GOT3 (cell line): ENCODE results near the gene KLF15.

Experiments
- DNase-seq: peaks from one replicate; lab custom pipeline; 2025; ENCODE audit warnings: mixed read lengths; lab: John Stamatoyannopoulos, UW

Gene KLF15

DNA sequence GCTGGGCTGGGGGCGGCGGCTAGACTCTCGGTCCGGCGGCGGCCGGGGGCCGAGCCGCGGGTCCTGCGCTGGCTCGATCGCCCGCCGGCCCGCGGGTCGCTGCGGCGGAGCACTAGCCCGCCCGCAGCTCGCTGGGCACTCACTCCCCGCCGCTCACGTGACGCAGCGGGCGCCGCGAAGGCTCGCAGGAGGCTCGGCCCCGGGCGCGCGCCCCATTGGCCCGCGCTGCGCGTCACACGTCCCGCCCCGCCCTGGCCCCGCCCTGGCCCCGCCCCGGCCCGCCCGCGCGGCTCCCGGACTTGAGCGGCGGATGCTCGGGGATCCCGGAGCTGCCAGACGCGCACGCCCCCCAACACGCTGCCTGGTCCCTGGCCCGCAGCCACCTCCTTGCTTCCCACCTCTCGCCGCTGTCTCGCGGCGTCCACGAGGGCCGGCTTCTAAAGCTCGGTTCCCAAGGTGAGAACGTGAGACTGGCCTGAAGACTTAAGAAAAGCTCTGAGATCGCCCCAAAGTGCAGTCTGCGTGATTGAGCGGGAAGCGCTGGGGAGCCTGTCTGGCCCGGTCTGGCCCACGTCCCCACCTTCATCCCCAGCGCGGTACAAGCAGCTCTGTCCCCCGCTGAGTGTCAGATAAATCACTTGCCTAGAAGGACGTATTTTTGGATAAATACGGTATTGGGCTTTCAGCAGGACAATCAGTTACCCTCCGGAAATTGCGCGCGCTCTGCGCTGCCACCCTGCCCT lies at the start of gene KLF15:
TSS of gene KLF15 (minus strand) at position 114 of the 743 bp plus-strand sequence. CDS start 4,486 bp downstream, outside the sequence.
- DNase-seq = peak; percentile 22

- DNase-seq = no peak
Measured at GRCh38 chr3:126406389-126407296, 49.4 kb upstream of the KLF15 start.

DNA sequence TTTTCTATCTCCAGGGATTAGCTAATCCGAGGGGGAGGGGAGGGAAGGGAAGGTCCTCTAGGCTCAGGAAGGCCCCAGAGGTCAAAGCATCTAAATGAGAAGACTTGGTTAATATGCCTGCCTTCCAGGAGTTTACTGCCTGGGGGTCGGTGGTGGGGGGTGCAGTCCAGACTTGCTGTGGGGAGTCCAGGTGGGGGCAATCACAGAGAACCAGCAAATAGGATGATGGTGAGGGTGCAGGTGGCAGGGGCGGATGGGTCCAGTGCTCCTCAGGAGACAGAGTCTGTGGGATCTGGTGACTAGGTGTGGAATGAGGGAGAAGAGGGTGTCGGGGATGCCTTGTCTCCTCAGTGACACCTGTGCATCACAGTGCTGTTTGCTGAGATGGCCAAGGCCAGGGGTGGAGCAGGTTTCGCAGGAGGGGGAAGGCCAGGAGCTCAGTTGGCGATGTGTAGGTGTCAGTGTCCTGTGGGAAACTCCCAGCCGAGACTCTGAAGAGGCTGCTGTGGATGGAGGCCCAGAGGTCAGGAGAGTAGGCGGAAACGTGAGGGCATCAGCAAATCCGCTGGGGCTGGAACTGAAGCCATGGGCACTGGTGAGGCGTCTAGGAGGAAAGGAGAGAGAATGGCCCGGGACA lies 45.6 kb upstream of the KLF15 start:
- DNase-seq = no peak

DNA sequence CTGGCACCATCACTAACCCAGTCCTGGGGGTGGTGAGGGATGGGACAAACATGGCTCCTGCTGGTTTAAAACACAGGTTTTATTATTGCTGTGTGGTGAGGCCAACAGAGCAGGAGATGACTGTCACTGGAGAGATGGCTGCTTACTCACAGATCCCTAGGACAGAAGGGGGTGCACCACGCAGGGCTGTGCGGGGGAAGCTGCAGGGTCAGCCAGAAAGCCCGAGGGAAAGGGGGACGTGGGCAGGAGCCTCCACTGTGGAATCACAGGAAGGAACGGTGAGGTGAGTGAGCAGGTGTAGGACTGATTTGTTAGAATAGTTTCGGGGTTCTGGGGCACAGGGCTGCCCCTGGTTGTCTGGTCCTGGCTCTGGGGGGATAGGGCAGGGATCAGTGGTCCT lies 45.0 kb upstream of the KLF15 start:
- DNase-seq = no peak

DNA sequence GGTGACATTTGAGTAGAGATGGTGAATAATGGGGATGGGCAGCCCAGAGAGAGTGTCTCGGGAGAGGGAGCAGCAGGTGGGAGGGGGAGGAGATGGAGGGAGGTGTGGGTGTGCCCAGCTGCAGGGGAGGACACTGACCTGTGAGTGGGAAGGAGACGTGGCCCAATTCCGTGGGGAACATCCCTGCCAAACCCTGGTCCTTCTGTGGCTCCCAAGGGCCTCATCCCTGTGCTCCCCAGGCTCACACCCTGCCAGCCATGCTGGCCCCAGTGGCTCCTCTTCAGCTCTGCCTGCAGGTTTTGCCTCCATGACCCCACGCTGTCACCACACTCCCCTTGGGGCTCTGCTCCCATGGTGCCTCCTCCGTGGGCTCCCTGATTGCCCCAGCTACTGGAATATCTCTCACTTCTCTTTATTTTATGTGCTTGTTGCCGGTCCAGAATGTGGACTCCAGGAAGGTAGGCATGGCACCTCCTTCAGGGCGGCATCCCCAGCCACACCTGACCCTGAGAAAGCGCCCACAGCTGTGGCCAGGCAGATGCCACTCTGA lies 44.5 kb upstream of the KLF15 start:
- DNase-seq = no peak

GRCh38 chr3:126399756-126400155 lies 42.5 kb upstream of the KLF15 start:
- no peak for DNase-seq

DNA sequence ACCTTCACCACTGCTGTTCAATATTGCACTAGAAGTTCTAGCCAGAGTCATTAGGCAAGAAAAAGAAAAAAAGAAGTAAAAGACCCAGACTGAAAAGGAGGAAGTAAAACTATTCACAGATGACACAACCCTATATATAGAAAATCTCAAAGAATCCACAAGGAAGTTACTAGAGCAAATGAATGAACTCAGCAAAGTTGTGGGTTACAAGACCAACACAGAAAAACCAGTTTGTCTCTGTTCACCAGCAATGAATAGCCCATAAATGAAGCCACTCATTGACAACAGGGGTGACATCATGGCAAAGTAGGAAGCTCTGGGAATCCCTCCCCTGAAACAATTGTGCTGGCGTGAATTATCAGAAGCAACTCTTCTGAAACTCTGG lies 42.1 kb upstream of the KLF15 start:
- no peak for DNase-seq

DNA sequence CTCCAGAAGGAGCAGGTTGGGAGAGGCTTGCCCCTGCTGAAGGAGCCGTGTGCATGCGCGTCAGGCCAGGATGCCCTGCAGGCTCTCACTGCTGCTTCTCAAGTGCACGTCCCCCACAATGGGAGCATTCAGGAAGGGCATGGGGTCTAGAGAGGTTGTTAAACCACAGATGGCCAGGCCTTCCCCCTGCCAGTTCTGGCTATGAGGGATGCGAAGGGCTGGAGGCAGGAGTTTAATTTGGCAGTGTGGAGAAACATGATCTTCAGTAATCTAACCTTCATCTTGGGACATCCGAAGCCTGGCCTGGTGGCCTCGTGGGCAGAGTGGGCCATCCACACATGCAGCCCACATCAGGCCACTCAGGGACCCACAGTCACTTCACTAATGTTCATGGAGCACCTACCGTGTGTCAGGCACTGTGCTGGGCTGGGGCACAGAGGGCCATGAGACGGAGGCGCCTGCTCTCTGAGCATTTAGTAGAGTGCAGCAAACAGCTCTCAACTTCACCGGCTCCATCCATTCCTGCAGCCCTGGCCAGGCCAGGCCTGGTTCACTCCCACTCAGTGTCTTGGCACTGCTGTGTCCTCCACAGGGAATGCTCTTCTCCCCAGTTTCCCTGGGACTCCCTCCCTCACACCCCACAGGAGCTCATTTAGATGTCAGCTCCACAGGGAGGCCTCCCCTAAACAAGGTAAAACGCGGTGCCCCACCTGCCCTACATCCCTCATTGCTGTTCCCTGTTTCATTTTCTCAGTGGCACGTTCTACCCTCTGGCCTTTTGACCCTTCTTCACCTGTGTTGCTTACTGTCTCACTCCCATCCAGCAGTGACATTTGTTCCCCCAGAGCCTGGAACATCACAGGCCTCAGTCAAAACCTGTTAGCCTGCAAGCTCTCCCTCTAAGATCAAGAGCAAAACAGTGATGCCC lies 41.5 kb upstream of the KLF15 start:
- no peak for DNase-seq

DNA sequence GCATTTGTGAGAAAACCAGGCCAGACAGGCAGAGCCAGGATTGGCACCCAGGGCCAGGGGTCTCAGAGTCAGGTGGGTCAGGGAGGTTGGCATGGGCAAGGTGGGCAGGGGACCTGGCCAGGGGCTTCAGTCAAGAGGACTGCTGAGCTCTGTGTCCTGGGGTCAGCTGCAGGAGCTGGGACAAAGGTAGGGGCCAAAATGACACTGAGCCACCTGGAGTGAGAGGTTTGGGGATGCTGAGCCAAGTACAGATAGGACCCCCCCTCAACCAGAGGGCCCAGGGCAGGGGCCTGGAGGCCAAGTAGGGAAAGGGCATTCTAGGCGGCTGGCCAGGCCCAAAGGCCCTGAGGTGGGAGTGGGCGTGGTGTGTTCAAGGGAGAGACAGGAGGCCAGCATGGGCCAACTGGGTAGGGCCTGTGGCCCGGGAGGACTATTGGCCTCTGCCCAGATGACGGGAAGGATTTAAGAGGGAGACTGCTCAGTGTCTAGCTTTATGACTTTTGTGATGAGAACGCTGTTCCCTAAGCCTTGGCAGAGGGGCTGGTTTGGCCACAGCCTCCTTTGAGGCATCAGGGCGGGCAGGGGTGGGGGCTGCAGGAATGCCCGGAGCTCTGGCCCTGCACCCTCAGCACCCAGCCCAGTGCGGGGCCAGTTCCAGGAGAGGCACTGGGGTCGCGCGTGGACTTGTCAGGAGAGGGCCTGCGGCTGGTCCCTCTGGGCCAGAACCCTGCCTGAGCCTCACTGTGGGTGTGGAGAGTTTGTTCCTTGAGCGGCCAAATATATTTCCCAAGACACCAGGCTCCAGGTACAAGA lies 40.6 kb upstream of the KLF15 start:
- no peak for DNase-seq

DNA sequence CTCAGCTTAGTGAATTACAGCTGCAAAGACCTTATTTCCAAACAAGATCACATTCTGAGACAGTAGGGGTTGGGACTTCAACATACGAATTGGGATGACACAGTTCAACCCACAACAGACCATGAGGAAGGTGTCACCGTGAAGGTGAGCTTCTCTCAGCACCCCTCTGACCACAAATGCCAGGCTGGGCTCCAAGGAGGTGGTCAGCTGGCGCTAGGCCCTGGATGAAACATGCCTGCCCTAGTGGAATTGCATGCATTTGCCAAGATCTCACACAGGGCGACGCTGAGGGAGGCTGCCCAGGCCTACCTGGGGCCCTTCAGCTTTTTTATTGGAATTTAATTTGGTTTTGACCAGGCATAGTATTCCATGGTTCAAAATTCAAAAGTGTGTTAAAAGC lies 39.3 kb upstream of the KLF15 start:
- no peak for DNase-seq

- DNase-seq = no peak
Measured at GRCh38 chr3:126395846-126396513, 38.8 kb upstream of the KLF15 start.

GRCh38 chr3:126394977-126395321 lies 37.7 kb upstream of the KLF15 start:
- no peak for DNase-seq

DNA sequence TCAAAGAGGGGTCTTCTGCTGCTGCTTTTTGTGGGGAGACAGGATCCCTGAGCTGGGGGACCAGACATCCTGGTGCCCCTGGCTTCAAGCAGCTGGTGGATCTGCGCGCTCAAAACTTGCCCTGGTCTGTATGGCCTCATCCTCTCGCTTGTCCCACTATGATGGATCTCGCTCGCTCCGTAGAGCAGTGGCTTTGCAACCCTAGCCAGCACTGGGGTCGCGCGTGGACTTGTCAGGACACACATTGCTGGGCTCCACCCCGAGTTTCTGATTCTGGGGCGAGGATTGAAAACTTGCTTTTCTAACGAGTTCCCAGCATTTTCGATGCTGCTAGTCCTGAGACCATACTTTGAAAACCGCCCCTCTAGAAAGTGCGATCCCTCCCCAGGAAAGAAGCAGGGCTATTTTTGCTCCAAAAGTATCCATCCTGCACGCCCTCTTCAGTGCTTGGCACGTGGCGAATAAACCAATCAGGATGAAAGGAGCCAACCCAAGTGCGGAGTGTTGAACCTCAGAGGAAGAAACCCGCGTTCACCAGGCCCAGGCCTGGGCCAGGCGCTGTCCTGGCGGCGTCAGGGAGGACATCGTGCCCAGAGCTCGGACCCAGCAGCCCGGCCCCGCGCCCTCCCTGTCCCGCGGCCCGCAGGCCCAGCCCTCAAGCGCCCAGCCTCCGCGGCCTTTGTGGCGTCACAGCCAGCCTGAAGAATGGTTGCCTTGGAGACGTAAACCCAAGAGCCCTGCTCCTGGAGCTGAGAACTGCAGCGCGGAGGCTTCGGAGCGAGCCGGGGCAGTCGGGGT lies 37.2 kb upstream of the KLF15 start, which contains the start of gene CFAP100:
TSS of gene CFAP100 (plus strand) at position 731 of the 798 bp plus-strand sequence. CDS start 1,092 bp downstream, outside the sequence.
- no peak for DNase-seq

- no peak for DNase-seq
Measured at GRCh38 chr3:126393563-126393962, 36.4 kb upstream of the KLF15 start.

DNA sequence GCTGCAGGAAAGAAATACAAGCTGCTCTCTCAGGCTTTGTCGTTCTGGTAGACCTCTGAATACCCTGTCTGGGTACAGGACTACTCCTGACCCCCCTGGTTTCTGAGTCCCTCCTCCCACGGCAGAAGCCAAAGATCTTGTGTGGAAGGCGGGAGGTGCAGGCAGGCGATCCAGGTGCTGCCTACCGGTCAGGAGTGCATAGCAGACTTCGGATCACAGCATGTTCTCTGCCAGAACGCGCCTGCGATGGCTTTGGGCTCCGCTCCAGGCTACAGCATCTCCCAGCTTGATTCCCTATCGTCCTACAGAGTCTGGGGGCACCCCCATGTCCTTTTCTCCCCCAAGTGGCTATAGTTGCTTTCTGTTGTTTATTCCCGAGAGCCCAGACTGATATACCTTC lies 35.0 kb upstream of the KLF15 start:
- no peak for DNase-seq

DNA sequence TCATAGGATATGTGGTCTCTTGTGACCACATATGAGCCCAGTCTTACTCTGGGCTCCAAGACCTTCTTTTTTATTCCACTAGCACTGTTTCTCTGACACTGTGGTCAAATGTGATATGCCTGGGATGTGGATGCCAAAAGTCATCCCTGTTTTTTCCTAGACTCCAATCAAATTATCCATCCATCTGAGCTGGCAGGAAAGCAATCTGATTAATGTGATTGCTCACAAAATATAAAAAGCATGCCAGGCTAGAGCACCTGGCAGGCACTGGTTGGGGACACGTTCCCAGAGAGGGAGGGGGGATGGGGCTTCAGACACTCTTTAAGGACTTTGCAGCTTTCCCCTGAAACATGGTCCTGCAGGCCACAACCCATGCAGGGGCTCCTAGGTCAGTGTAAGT lies 34.4 kb upstream of the KLF15 start:
- no peak for DNase-seq

- no peak for DNase-seq
Measured at GRCh38 chr3:126390751-126391150, 33.5 kb upstream of the KLF15 start.

GRCh38 chr3:126390201-126390600 lies 33.0 kb upstream of the KLF15 start:
- DNase-seq = no peak

- DNase-seq = no peak
Measured at GRCh38 chr3:126389794-126390146, 32.6 kb upstream of the KLF15 start.
